ENCODE results near the gene GPR32.

The GPR32 gene

GRCh38 chr19:50729894-50730293, 40.4 kb upstream of the GPR32 start:
- no peak overlapping the region for H3K4me3 ChIP-seq (ENCODE audit: low read depth, low read length)
- 0 out of 2 replicates have a peak, but pooled peaks cover 4% of the 10 kb centered on the region for H3K4me1 ChIP-seq (ENCODE audit: control insufficient read depth, insufficient read depth, low read length)
- no peaks in the 10 kb centered on the region for H3K9me3 ChIP-seq (ENCODE audit: control insufficient read depth, insufficient read depth, low read depth, low read length)
- no peaks in the 10 kb centered on the region; a peak in 1 of 3 replicates for H3K36me3 ChIP-seq (ENCODE audit: control insufficient read depth in 2 of 2, insufficient read depth in 1 of 2, low read length in 2 of 2)
- H3K27ac ChIP-seq (ENCODE audit: extremely low read depth, low read depth, low read length), result no peak overlapping the region
- ChIA-PET CTCF (interaction anchor here (1.4 to 1.8 kb wide), 3 partner anchors 24 to 192 kb away, joined by 3 to 4 read pairs (median 3); no protein-coding TSS in a partner anchor), POLR2A (interaction anchor here (0.6 to 0.7 kb wide), 6 partner anchors 32 to 610 kb away, joined by 3 to 4 read pairs (median 3); no protein-coding TSS in a partner anchor)
- TF ChIP-seq ZNF426 (tag by site-specific recombination; IDR thresholded peaks at IDR 0.05) (no peak), ZNF785 (tag by site-specific recombination; IDR thresholded peaks at IDR 0.05) (no peak), EGR2 (tag by site-specific recombination; IDR thresholded peaks at IDR 0.05; ENCODE audit: low read depth) (no peak), ZSCAN30 (tag by site-specific recombination; IDR thresholded peaks at IDR 0.05) (no peak), ZNF404 (tag by site-specific recombination; IDR thresholded peaks at IDR 0.05) (no peak)

- no peak overlapping the region for H3K27ac ChIP-seq (ENCODE audit: extremely low read depth, low read depth, low read length)
- H3K4me3 ChIP-seq (ENCODE audit: low read depth, low read length), result no peak overlapping the region
- TF ChIP-seq SP2 (tag by site-specific recombination; IDR thresholded peaks at IDR 0.05) (no peak), ZNF621 (tag by site-specific recombination; IDR thresholded peaks at IDR 0.05) (no peak), ZNF16 (tag by site-specific recombination; IDR thresholded peaks at IDR 0.05; ENCODE audit: low read depth) (no peak), ZFP69B (tag by site-specific recombination; IDR thresholded peaks at IDR 0.05) (no peak), ZNF404 (tag by site-specific recombination; IDR thresholded peaks at IDR 0.05) (no peak), ZNF792 (tag by site-specific recombination; IDR thresholded peaks at IDR 0.05) (no peak), PRDM4 (tag by site-specific recombination; IDR thresholded peaks at IDR 0.05) (no peak), INSM2 (tag by site-specific recombination; IDR thresholded peaks at IDR 0.05) (no peak), ZNF549 (tag by site-specific recombination; IDR thresholded peaks at IDR 0.05) (no peak), ZNF280D (tag by site-specific recombination; IDR thresholded peaks at IDR 0.05) (no peak)
- H3K9me3 ChIP-seq (ENCODE audit: control insufficient read depth, insufficient read depth, low read depth, low read length), result no peaks in the 10 kb centered on the region
- ChIA-PET POLR2A (interaction anchor here (2.6 kb wide), 1 partner anchor 11 kb away, joined by 12 read pairs; no protein-coding TSS in a partner anchor), CTCF (interaction anchor here (0.8 to 3.3 kb wide), 2 partner anchors 11 to 30 kb away, joined by 3 to 26 read pairs; no protein-coding TSS in a partner anchor)
- no peaks in the 10 kb centered on the region for H3K4me1 ChIP-seq (ENCODE audit: control insufficient read depth, insufficient read depth, low read length)
- no peaks in the 10 kb centered on the region; a peak in 1 of 3 replicates for H3K36me3 ChIP-seq (ENCODE audit: control insufficient read depth in 2 of 2, insufficient read depth in 1 of 2, low read length in 2 of 2)
Measured at GRCh38 chr19:50735869-50736268, 34.4 kb upstream of the GPR32 start.

GRCh38 chr19:50736338-50736737, 33.9 kb upstream of the GPR32 start:
- ChIA-PET CTCF (interaction anchor here (3.3 kb wide), 1 partner anchor 12 kb away, joined by 26 read pairs; no protein-coding TSS in a partner anchor), POLR2A (no interaction called here)
- Histone ChIP-seq H3K4me3 (ENCODE audit: low read depth, low read length) (no peak overlapping the region), H3K9me3 (ENCODE audit: control insufficient read depth, insufficient read depth, low read depth, low read length) (no peaks in the 10 kb centered on the region), H3K36me3 (ENCODE audit: control insufficient read depth in 2 of 2, insufficient read depth in 1 of 2, low read length in 2 of 2) (no peaks in the 10 kb centered on the region; a peak in 1 of 3 replicates), H3K4me1 (ENCODE audit: control insufficient read depth, insufficient read depth, low read length) (no peaks in the 10 kb centered on the region), H3K27ac (ENCODE audit: extremely low read depth, low read depth, low read length) (no peak overlapping the region)
- TF ChIP-seq ZSCAN18 (tag by site-specific recombination; IDR thresholded peaks at IDR 0.05), result no peak
- no peak for TF ChIP-seq ZNF48 (tag by site-specific recombination; IDR thresholded peaks at IDR 0.05)
- TF ChIP-seq ZNF292 (tag by site-specific recombination; IDR thresholded peaks at IDR 0.05; ENCODE audit: borderline replicate concordance, low read depth), result no peak
- TF ChIP-seq ZBTB44 (tag by site-specific recombination; IDR thresholded peaks at IDR 0.05), result no peak
- no peak for TF ChIP-seq KLF1 (tag by site-specific recombination; IDR thresholded peaks at IDR 0.05)
- TF ChIP-seq IKZF3 (tag by site-specific recombination; IDR thresholded peaks at IDR 0.05), result no peak
- no peak for TF ChIP-seq REPIN1 (tag by site-specific recombination; IDR thresholded peaks at IDR 0.05; ENCODE audit: low read depth)
- TF ChIP-seq HOXA7 (CRISPR knock-in tag; IDR thresholded peaks at IDR 0.05; ENCODE audit: borderline replicate concordance), result no peak
